Pancreas (tissue), 10 donors: ENCODE measurements around the gene RNF152. TPM values are rescaled to one million over a fixed set of nuclear protein-coding genes. Genes with fewer than 3 reads are reported as not detected.
"Not testable (repeated sequence)": the region's sequence is repeated elsewhere in the genome, so short reads cannot be mapped to it uniquely, and the experiment has no call there.

Source experiments
- ATAC-seq, 4 donors: fragments of 200-7000 bp; cut with Tn5 transposase; one replicate each; pipeline versions ENCODE4 v1.8.0 to v1.9.1; 2020; ENCODE audit warnings: mild to moderate bottlenecking in 4 of 4, moderate library complexity in 4 of 4
- DNase-seq, 6 donors: peaks; one replicate each; pipeline ENCODE4 v3.0.0-alpha.2; 2020
- FAIRE-seq: peaks from 2 replicates; lab custom pipeline; 2012; peaks lifted over from hg19 to GRCh38; lab: Jason Lieb, UNC
- H3K27ac ChIP-seq, 4 donors: fragments of 200-600 bp; sonication (generic); 1 replicate in 3 of 4; 2 replicates in 1 of 4; pipeline versions ENCODE4 v1.5.0 to v1.8.0; 2020
- H3K27me3 ChIP-seq, 4 donors: fragments of 200-600 bp; one replicate each; pipeline ENCODE4 v1.8.0; 2021
- H3K36me3 ChIP-seq, 3 donors: fragments of 200-600 bp; sonication (generic) in 1 of 3; one replicate each; pipeline versions ENCODE4 v1.5.0 to v1.8.0; 2020 to 2021
- H3K4me1 ChIP-seq, 3 donors: fragments of 200-600 bp; one replicate each; pipeline ENCODE4 v1.8.0; 2021
- H3K4me3 ChIP-seq, 4 donors: fragments of 200-600 bp; sonication (generic) in 2 of 4; one replicate each; pipeline versions ENCODE4 v1.5.0 to v1.8.0; 2020 to 2021
- H3K9me3 ChIP-seq, 4 donors: fragments of 200-600 bp; one replicate each; pipeline ENCODE4 v1.8.0; 2021
- CTCF ChIP-seq, 4 donors: fragments of 200-600 bp; sonication (generic) in 3 of 4; IDR thresholded peaks; one replicate each; pipeline versions ENCODE4 v1.5.0 to v1.8.0; 2021; ENCODE audit warnings: antibody characterized with exemption in 4 of 4
- WGBS, 2 donors: extraction: QIAGEN DNeasy Blood & Tissue Kit; methylation state at CpG; one replicate each; pipeline ENCODE4 v1.1.7; 2013; 5-methylcytosine and 5-hydroxymethylcytosine counted together
- intact Hi-C, 3 donors: fragments of 100-400 bp; cut with DNase I; formaldehyde crosslinking; loops; one replicate each; pipeline versions ENCODE4 v1.11.1 to v1.14.2; 2022
- polyA plus RNA-seq, 2 donors: library from polyadenylated mRNA; stranded (reverse); fragments of 200-250 nt; gene quantifications; one replicate each; pipeline ENCODE4 v1.2.3, GENCODE V29; 2013
- total RNA-seq, 6 donors: library from RNA; stranded (reverse); fragmentation: NEBNext Ultra II Directional in 4 of 6; extraction: Animal tissue kit (Norgen Biotek cat#: 25700) in 4 of 6; gene quantifications; one replicate each; pipeline versions ENCODE4 v1.2.1 to v1.2.4, GENCODE V29; 2021 to 2023
- donor health status: healthy with polysubstance abuse.
- donor health status: DM: no; HTN: no; CAD: no; lungs with moderate emphysema.
- donor health status: DM: no; HTN: no; CAD: no.
- donor health status: control.
- donor health status: control.
- donor health status: Bipolar disorder and iron deficiency.
- donor health status: DM: yes; HTN: yes; CAD: no.
- donor health status: DM: no; HTN: no; CAD: no.
- donor health status: DM: no; HTN: no; CAD: no.
- donor health status: DM: yes; HTN: yes; CAD: no.

RNF152 gene
- total and polyA plus RNA-seq, 8 donors: 0.91 to 7.2 (median 4.8) TPM

DNA sequence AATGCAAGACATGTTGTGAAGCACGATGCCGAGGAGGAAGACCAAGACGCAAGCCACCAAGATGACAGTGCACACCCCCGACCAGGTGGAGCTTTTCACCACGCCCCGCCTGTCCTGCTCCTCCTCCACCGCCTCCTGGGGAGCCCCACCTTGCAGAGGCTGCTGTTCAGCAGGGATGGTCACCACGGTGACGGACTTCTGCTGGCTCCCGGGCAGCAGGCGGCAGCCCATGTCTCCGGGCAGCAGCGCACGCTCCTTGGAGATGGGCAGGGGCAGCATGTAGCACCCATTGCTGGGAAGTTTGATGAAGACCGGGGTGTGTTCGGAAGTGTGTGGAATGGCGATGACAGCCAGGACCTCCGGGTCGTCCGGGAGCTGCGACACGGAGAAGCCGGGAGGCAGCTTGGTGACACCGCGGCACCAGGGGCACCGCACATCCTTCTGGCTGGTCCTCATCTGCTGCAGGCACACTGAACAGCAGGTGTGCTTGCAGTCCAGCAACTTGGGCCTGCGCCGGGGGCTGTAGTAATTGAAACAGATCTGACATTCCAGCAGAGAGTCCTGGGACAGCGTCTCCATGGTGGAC lies 76.8 kb downstream of the RNF152 start:
- H3K4me1 ChIP-seq: no peaks in the 10 kb centered on the region
- intact Hi-C loops: no loop called here
- no peaks in the 10 kb centered on the region for H3K27me3 ChIP-seq
- no peaks in the 10 kb centered on the region for H3K9me3 ChIP-seq
- no peak overlapping the region for H3K27ac ChIP-seq
- WGBS, 2 donors: 95% methylated on average over 29 of the region's 29 CpGs
- H3K4me3 ChIP-seq: no peak overlapping the region
- ATAC-seq (no peak), DNase-seq (peak in 1 of 6 donors; percentile 48), FAIRE-seq (no peak)
- H3K36me3 ChIP-seq: no peaks in the 10 kb centered on the region
- TF ChIP-seq CTCF (IDR thresholded peaks at IDR 0.05): no peak

- H3K27me3 ChIP-seq: no peaks in the 10 kb centered on the region
- DNase-seq (no peak), FAIRE-seq (no peak), ATAC-seq (no peak)
- H3K4me1 ChIP-seq: no peaks in the 10 kb centered on the region
- no peak overlapping the region for H3K4me3 ChIP-seq
- 92 to 95% methylated on average over 3 of the region's 3 CpGs for WGBS, 2 donors
- no peak for TF ChIP-seq CTCF (IDR thresholded peaks at IDR 0.05)
- H3K27ac ChIP-seq: no peak overlapping the region
- intact Hi-C loops: no loop called here
- H3K36me3 ChIP-seq: no peaks in the 10 kb centered on the region
- H3K9me3 ChIP-seq: no peaks in the 10 kb centered on the region
Measured at GRCh38 chr18:61808286-61808685, 84.5 kb downstream of the RNF152 start.

DNA sequence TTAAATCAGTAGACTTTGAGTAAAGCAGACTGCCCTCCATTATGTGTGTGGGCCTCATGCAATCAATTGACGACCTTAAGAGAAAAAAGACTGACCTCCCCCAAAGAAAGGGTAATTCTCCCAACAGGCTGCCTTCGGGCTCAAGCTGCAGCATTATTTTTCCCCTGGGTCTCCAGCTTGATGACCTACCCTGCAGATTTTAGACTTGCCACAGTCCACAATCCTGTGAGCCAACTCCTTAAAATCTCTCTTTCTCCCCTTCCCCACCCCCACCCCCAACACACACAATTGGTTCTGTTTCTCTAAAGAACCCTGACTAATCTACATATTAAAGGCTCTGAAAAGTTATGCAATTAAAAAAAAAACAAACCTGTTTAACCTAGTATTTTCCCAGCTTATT lies 89.4 kb downstream of the RNF152 start:
- no peak overlapping the region for H3K4me3 ChIP-seq
- ATAC-seq (no peak), DNase-seq (no peak), FAIRE-seq (no peak)
- TF ChIP-seq CTCF (IDR thresholded peaks at IDR 0.05): no peak
- intact Hi-C loops: no loop called here
- WGBS, 2 donors: 59 to 72% methylated on average over 2 of the region's 2 CpGs
- no peaks in the 10 kb centered on the region for H3K4me1 ChIP-seq
- H3K9me3 ChIP-seq: no peaks in the 10 kb centered on the region
- no peak overlapping the region for H3K27ac ChIP-seq
- H3K27me3 ChIP-seq: no peaks in the 10 kb centered on the region
- H3K36me3 ChIP-seq: no peaks in the 10 kb centered on the region

DNA sequence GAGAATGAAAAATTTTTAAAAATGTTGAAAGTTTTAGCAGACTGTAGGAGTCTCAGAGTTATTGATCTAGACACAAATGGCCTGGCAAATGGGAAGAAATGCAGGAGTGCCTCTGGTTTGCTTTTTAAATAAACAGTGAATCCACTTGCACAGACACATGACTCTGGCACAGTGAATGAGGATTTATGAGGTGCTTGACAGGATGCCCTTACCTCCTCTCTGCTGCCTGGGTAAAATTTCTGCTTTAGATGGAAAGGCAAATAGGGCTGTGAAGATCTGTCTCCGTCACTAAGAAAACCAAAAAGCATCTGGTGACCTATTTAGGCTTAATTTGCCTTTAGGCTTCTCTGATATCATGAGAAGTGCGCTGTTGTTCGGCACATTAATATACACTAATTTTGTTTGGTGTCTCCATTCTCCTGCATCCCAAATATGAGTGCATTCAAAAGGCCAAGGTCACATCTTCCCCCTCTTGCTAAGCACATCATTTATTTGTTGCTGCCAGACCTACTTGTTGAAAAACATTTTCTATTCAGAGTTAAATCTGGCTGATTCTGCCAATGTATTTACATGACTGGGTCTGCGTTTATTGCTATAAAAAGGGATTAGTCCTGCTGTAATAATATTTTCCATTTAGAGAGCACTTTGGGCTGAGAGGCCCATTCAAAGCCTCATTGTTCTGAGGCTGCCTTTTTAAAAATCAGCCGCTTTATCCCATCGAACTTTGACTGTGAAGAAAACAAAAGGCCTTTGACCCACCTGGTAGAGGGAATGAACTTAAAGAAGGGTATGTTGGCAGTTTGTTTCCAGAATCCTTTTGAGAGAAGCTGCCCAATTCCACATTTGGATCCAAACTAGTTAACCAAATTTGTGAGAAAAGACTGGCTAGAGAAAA lies 94.9 kb downstream of the RNF152 start:
- 83 to 91% methylated on average over 6 of the region's 6 CpGs for WGBS, 2 donors
- intact Hi-C loops: no loop called here
- no peak for TF ChIP-seq CTCF (IDR thresholded peaks at IDR 0.05)
- Histone ChIP-seq H3K4me1 (no peaks in the 10 kb centered on the region), H3K36me3 (no peaks in the 10 kb centered on the region), H3K4me3 (no peak overlapping the region), H3K27me3 (no peaks in the 10 kb centered on the region), H3K27ac (no peak overlapping the region), H3K9me3 (no peaks in the 10 kb centered on the region)
- ATAC-seq (no peak), DNase-seq (no peak), FAIRE-seq (no peak)

DNA sequence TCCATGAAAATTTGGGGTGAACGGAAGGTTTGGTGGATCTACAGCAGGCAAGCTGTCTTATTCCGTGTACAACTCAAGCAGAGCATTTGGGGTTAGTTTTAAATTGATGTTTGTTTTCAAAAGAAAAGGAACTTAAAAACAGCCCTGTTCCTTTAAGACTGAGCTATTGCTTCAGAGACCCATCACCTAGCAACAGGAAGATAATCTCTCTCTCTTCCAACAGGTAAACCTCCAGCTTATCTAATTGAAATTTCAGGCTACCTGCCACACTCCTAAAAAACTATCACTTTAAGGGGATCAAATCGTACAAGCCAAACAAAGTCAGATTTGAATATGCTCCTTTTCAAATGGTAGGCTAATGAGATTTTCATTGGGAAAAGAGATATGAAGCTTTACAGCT lies 101.8 kb downstream of the RNF152 start:
- H3K4me3 ChIP-seq: no peak overlapping the region
- H3K4me1 ChIP-seq: no peaks in the 10 kb centered on the region
- H3K27ac ChIP-seq: no peak overlapping the region
- ATAC-seq (peak in 1 of 4 donors; percentile 27), DNase-seq (no peak), FAIRE-seq (no peak)
- TF ChIP-seq CTCF (IDR thresholded peaks at IDR 0.05): no peak
- no peaks in the 10 kb centered on the region for H3K36me3 ChIP-seq
- H3K27me3 ChIP-seq: no peaks in the 10 kb centered on the region
- no peaks in the 10 kb centered on the region for H3K9me3 ChIP-seq
- intact Hi-C loops: no loop called here
- 48 to 51% methylated on average over 3 of the region's 3 CpGs for WGBS, 2 donors

GRCh38 chr18:61787011-61787670 lies 105.7 kb downstream of the RNF152 start:
- H3K27me3 ChIP-seq, DNase-seq, H3K9me3 ChIP-seq, intact Hi-C loops, H3K27ac ChIP-seq, FAIRE-seq, H3K4me3 ChIP-seq, ATAC-seq, H3K4me1 ChIP-seq, H3K36me3 ChIP-seq: not testable (repeated sequence)
- WGBS, 2 donors: 70 to 82% methylated on average over 1 of the region's 1 CpG
